DMS 273 treated with DMSO at 0.1 percent for 48 hours (cell line): Measurements from ENCODE around the gene ACOT12.

ENCODE experiments used
- DNase-seq: peaks from one replicate; lab custom pipeline; 2025; lab: John Stamatoyannopoulos, UW

Gene ACOT12

DNA sequence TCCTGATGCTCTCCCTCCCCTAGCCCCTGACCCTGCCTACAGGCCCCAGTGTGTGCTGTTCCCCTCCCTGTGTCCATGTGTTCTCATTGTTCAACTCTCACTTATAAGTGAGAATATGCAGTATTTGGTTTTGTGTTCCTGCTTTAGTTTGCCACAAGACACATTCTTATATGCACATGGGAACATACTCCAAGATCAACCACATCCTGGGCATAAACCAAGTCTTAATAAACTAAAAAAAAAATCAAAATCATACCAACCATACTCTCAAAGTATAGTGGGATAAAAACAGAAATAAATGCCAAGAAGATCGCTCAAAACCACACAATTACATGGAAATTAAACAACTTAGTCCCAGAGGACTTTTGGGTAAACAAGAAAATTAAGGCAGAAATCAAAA, 103.8 kb downstream of the ACOT12 start:
- no peak for DNase-seq

DNA sequence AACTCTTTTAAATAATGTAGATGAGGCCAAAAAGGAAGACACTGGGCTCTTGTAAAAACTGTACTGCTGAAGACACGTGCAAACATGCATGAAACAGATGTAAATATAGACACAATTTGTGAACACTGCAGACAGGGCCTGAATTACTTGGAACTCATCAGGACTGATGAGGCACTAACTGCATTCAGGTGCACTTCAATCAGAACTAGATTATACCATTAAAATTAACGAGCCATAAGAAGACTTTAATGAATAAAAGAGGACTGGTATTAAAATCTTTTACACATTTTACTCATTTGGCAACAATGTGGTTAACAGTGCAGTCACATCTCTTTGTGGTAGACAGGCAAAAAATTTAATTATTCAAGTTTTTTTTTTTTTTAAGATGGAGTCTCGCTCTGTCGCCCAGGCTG, 105.9 kb downstream of the ACOT12 start:
- DNase-seq, result no peak

DNA sequence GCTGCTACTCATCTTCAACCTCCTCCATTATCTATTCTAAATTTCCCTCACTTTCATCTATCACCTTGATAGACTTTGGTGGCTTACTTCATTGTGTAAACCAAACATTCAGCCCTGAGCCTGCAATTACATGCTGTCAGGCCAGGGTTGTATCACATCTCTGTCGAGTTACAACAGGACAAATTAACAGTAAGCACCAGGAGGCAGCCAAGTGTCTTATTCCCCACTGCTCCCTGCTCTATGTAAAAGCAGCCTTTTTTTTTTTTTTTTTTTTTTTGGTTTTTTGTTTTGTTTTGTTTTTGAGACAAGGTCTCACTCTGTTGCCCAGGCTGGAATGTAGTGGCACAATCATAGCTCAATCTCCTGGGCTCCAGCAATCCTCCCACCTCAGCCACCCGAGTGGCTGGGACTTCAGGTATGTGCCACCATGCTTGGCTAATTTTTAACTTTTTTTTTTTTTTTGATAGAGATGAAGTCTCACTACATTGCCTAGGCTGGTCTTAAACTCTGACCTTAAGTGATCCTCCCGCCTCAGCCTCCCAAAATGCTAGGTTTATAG, 107.8 kb downstream of the ACOT12 start:
- no peak for DNase-seq

DNA sequence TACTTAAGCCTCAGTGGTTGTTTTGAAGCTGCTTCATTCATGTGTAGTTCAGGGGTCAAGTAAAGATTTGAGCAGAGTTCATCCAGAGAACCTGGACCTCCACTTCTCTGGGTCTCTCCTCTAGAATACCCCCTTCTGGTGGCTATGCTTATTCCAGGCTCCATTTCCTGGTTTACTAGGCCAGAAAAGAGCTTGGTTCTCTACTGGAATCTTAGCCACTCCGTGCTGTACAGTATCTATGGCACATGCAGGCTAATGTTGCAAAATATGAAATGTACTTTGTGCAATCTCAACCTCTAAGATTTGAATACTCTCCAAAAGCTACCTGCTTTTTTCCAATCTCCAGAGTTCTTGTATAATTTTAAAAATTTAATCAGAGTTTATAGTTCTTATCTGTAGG, 110.0 kb downstream of the ACOT12 start:
- no peak for DNase-seq
